ENCODE measurements around the gene MSL1.

GRCh38 chr17:40074175-40074512 lies 47.6 kb upstream of the MSL1 start:
- TF ChIP-seq CTCF (IDR thresholded peaks at IDR 0.05; ENCODE audit: poor library complexity, severe bottlenecking) (no peak), RAD21 (conservative IDR thresholded peaks at IDR 0.05) (no peak)
